HG02973 (cell line): ENCODE data around the gene BNIPL.

Source experiments
- ATAC-seq: cut with Tn5 transposase; IDR thresholded peaks from one replicate; pipeline ENCODE4 v1.9.1; 2021; ENCODE audit warnings: moderate library complexity; ENCODE audit not compliant: unreplicated experiment

The BNIPL gene

GRCh38 chr1:151036356-151036755 lies at the start of gene BNIPL:
Gene BNIPL (plus strand): TSS chr1:151036586. CDS start chr1:151036726, 140 bp downstream.
- ATAC-seq, result no peak

GRCh38 chr1:150987924-150988323 lies 48.5 kb upstream of the BNIPL start:
- ATAC-seq, result no peak

- ATAC-seq, result no peak
These were observed 43.8 kb upstream of the BNIPL start for GRCh38 chr1:150992626-150993025.

GRCh38 chr1:150994248-150994647 lies 42.1 kb upstream of the BNIPL start:
- no peak for ATAC-seq

GRCh38 chr1:150995460-150995859 lies 40.9 kb upstream of the BNIPL start:
- ATAC-seq, result no peak

- no peak for ATAC-seq
These were observed 40.5 kb upstream of the BNIPL start for GRCh38 chr1:150995896-150996295.

GRCh38 chr1:150997126-150997872 lies 39.1 kb upstream of the BNIPL start:
- no peak for ATAC-seq

- ATAC-seq, result no peak
These were observed 38.4 kb upstream of the BNIPL start for GRCh38 chr1:150997949-150998348.

GRCh38 chr1:150999051-150999674 lies 37.2 kb upstream of the BNIPL start:
- ATAC-seq, result no peak

GRCh38 chr1:150999926-151000325 lies 36.5 kb upstream of the BNIPL start:
- ATAC-seq, result no peak

- ATAC-seq, result no peak
These were observed 36.0 kb upstream of the BNIPL start for GRCh38 chr1:151000408-151000807.

GRCh38 chr1:151001602-151002001 lies 34.8 kb upstream of the BNIPL start:
- no peak for ATAC-seq

- no peak for ATAC-seq
These were observed 34.3 kb upstream of the BNIPL start for GRCh38 chr1:151002051-151002450.

- ATAC-seq, result no peak
These were observed 33.8 kb upstream of the BNIPL start for GRCh38 chr1:151002611-151003010.

GRCh38 chr1:151003180-151003579 lies 33.2 kb upstream of the BNIPL start:
- no peak for ATAC-seq

- no peak for ATAC-seq
These were observed 30.6 kb upstream of the BNIPL start for GRCh38 chr1:151005729-151006319.

- ATAC-seq, result no peak
These were observed 29.9 kb upstream of the BNIPL start, which contains the start of gene MINDY1 for GRCh38 chr1:151006327-151007052. Gene MINDY1 (minus strand): TSS chr1:151006902. CDS start chr1:151002617, 4,285 bp downstream.

GRCh38 chr1:151007853-151008243 lies 28.5 kb upstream of the BNIPL start:
- ATAC-seq, result no peak

- ATAC-seq, result peak; percentile 74
These were observed 27.9 kb upstream of the BNIPL start, which contains the start of gene PRUNE1 for GRCh38 chr1:151008244-151009205. Gene PRUNE1 (plus strand): TSS chr1:151008449. CDS start chr1:151008633, 184 bp downstream.

- no peak for ATAC-seq
These were observed 27.2 kb upstream of the BNIPL start for GRCh38 chr1:151009206-151009587.
